Globus pallidus (tissue), 1 donor: ENCODE results near the gene CHCHD6.

Experiments
- DNase-seq: peaks from one replicate; pipeline ENCODE4 v3.0.0-alpha.2; 2015; ENCODE audit warnings: low spot score

The CHCHD6 gene

DNA sequence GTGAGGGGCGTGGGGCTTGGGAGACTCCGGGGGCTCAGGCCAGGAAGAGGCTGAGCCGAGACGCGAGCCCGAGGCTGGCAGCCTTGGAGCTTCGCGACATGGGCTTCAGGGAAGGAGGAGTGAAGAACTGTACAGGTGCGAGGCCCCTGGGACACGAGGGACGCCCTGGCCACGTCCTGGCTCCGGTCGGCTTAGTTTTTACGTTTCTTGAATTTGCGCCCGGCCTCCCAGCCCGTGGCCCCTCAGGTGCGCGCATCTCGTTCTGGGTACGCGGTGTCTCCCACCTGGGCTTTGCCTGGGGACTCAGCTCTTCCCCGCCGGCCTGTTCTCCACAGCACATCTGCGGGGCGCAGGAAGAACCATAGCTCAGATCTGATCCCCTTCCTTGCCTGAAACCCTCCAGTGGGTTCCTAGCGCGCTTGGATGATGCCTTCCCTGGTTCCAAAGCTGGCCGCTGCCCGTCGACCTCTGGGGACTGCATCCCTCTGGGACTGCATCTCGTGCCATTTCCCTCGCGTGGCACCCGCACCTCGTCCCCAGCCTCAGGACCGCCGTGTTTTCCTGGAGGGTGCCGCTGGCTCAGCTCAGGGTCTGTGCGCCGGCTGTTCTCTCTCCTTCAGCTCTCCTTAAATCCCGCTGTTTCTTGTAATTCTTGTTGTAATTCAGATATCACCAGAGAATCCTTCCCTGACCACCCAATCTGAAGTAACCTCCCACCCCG is 614 bp downstream of the CHCHD6 start:
- no peak for DNase-seq

- DNase-seq, result no peak
These were observed 2.6 kb downstream of the CHCHD6 start for GRCh38 chr3:126706631-126707030.

GRCh38 chr3:126711121-126711760 is 7.2 kb downstream of the CHCHD6 start:
- no peak for DNase-seq

- DNase-seq, result no peak
These were observed 9.2 kb downstream of the CHCHD6 start for GRCh38 chr3:126713199-126713598.

DNA sequence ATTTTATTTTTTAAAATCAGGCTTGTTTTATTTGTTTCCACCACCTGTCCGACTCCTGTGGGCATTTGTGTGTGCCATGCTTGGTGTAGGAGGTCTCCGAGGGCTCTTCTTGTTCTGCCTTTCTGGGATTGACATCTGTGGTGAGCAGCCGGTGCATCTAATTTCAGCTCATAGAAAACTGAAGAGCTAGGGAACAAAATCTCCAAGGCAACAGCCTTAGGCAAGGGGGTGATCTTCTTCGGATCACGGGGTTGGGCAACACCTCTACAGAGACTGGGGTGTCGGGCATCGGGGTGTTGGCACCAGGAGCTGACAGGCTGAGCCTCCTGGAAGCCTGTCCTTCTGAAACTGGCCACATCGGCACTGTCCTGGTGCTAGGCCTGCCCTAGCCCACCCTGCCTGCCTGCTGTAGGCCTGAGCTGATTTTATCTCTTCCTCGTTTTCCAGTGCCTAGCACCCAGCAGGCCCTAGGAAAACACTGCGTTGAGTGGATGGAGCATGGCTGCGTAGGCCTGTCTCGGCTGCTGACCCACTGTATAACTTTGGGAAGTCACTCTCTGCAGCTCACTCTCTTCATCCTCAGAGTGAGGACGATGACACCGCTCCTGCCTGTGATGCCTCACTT is 10.3 kb downstream of the CHCHD6 start:
- DNase-seq, result no peak

DNA sequence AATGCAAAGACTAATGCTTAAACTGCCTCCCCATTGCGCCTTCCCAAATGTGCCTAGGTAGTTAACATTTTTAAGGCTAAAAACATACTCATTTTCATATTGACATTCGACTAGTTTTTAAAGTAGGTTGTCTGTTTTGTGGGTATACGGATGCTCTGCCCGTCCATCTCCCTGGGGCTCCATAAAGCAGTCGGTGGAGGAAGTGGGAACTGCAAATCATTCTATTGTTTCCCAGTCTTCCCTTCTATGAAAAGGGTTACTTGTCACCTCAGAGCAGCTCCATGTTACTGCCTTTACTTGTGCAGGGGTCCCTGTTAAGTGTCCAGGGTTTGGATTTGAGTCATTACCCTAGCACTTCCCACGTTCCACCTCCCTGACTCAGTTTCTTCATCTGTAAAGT is 10.9 kb downstream of the CHCHD6 start:
- DNase-seq, result no peak

DNA sequence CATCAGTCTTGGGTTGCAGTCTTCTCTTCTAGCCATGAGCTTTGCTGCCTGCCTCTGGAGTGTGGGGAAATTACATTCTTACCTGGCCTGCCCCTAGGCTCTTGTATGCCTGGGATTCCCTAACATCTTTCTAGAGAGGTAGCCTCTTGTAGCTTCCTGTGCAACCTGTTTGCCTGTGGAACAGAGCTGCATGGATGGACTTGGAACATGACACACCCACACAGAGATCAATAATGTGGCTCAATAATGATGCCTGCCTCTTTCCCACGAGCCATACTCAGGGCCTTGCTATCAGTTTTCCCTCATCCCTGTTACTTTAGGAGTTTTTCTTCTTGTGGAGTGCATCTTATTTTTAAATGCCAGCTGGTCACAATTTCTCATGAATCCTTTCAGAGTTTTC is 11.4 kb downstream of the CHCHD6 start:
- no peak for DNase-seq

- DNase-seq, result no peak
These were observed 12.0 kb downstream of the CHCHD6 start for GRCh38 chr3:126716057-126716456.

- no peak for DNase-seq
These were observed 14.8 kb downstream of the CHCHD6 start for GRCh38 chr3:126718561-126719445.

- DNase-seq, result no peak
These were observed 16.6 kb downstream of the CHCHD6 start for GRCh38 chr3:126720596-126720995.

DNA sequence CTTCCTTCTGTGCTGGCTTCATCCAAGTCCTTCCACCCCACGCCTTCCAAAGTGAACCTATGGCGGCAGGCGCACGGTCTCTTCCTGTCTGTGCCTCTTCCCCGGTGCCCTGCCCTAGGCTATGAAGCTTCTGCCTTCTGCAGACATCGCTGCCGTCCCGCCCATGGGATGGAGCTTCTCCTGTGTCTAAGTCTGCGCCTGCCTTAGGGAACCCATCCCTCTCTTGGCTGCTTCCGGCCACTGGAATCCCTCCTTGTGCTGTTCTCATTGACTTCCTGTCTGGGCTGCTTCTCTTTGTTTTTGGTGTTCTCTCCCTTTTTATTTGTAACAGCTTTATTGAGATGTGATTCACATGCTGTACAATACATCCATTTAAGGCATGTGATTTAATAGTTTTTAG is 17.2 kb downstream of the CHCHD6 start:
- no peak for DNase-seq

GRCh38 chr3:126723237-126723636 is 19.2 kb downstream of the CHCHD6 start:
- no peak for DNase-seq

- DNase-seq, result no peak
These were observed 19.8 kb downstream of the CHCHD6 start for GRCh38 chr3:126723801-126724200.

DNA sequence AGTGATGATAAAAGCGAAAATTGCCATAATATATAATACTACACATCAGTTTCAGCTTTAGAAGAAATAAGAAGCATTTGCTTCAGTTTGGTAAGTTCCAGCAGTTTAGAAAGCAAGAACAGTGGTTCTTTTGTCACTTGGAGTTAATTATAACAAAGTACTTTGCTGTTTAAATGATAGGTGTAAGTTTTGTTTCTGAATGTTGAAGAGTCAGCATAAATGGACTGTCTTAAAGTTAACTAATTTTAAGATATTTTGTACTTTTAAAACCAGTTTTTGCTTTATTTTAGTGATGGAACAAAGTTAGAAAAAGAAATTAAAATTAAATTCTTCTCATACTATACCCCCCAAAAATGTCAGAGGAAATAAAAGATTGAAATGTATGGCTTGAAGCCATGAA is 24.6 kb downstream of the CHCHD6 start:
- no peak for DNase-seq

DNA sequence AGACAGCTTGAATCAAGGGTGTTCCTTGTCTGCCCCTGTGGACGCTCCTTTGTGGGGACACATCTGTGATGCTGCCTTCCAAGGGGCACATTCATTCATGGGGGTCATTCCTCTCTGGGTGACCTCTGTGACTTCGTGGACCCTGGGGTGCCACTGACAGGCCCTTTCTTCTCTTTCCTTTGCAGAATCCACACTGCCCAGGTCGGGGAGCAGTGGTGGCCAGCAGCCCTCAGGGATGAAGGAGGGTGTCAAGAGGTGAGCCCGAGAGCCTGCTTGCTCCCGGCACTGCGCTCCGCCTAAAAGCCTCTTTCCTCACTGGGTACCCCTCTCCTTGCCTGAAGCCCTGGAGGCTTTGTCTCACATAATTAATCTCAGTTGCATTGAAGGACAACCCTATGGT is 26.3 kb downstream of the CHCHD6 start:
- DNase-seq, result no peak

DNA sequence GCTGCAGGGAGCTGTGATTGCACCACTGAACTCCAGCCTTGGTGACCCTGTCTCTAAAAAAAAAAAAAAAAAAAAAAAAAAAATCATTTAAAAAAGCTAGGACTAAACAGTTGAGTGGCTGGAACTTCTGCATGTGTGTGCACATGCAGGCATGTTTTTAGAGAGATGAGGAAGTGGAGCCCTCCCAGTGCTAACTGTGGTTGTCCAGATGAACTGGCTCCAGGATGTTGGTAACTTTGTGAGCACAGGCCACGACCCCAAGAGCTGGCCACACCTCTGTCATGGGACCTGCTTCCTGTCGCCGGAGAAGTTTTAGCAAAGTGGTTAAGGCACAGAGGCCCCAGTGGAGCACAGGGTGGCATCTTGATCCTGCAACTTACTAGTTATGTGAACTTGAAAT is 27.0 kb downstream of the CHCHD6 start:
- DNase-seq, result no peak

- DNase-seq, result no peak
These were observed 28.4 kb downstream of the CHCHD6 start for GRCh38 chr3:126732281-126733060.

- no peak for DNase-seq
These were observed 29.0 kb downstream of the CHCHD6 start for GRCh38 chr3:126733061-126733430.

DNA sequence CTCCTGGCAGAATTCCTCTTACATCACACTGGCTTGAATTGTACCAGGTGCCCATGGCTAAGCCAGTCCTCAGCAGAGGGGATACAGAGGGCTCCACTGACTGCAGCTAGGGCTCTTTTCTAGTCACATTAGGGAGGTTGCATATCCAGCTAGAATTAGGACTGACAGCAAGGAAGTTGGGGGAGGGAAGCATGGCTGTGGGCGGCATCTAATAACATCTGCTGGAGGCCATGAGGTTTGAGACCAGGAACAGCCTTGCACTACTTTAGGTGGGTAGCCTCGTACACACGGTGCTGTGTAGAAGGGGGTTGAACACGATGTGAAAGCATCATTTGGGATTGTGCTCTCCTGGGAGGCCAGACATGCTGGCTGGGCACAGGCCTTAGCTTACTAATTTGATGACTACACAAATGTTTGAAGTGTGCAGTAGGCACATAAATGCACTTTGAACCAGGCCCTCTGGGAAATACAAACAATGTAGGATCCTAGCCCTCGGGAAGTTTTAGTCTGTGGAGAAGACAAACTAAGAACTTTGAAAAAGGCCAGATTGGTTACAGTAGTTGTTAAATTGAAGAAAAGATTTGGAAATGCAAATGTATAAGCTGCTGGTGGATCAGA is 30.2 kb downstream of the CHCHD6 start:
- no peak for DNase-seq

- DNase-seq, result no peak
These were observed 33.5 kb downstream of the CHCHD6 start for GRCh38 chr3:126737527-126737926.

DNA sequence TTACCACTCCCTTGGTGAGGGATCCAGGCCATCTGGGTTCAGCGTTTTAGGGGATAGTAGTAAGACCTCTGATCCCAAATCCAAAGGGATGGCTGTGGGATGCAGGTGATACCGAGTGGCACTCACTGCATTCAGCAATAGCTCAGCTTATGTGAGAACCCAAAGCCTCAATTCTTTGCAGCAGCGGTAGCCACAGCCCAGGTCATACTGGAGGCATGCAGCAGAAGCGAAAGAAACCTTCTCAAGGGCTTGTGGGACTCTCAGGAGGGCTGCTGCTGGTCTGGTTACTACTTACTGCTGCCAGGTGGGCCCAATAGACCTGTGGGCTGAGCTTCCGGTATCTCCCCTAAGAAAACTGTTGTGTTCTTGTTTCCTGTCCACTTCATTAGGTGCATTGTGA is 38.0 kb downstream of the CHCHD6 start:
- DNase-seq, result no peak
